H1 (cell line): Measurements from ENCODE around the gene TMED10. TPM values are rescaled to one million over a fixed set of nuclear protein-coding genes. Genes with fewer than 3 reads are reported as not detected.

Source experiments
- CTCF ChIA-PET: fragments of 300-600 bp; sonication (Branson Sonifier 250); formaldehyde crosslinking; loops from one replicate; lab custom pipeline; 2021; ENCODE audit not compliant: partially characterized antibody; lab: Charles Lee
- POLR2A ChIA-PET: fragments of 300-600 bp; sonication (Branson Sonifier 250); formaldehyde crosslinking; loops from one replicate; lab custom pipeline; 2021; ENCODE audit warnings: inconsistent platforms; ENCODE audit not compliant: partially characterized antibody; lab: Charles Lee
- DNase-seq, 2 experiments: peaks; one replicate each; pipeline versions ENCODE4 v3.0.0 to v3.0.0-alpha.2; 2010 to 2022; ENCODE audit warnings: low spot score in 2 of 2, low read depth in 1 of 2, mixed read lengths in 1 of 2
- FAIRE-seq: peaks from 2 replicates; lab custom pipeline; 2011; peaks lifted over from hg19 to GRCh38; lab: Jason Lieb, UNC
- H2AFZ ChIP-seq: 2 replicates; pipeline ENCODE4 v1.8.1; 2012; ENCODE audit warnings: low read length, inconsistent platforms
- H2AK5ac ChIP-seq: 2 replicates; pipeline ENCODE4 v1.6.1; 2013; ENCODE audit warnings: low read depth, low read length
- H2BK120ac ChIP-seq: replicated peaks from 2 replicates; pipeline ENCODE3; 2013; ENCODE audit warnings: low read depth, low read length, inconsistent platforms
- H2BK12ac ChIP-seq: 2 replicates; pipeline ENCODE4 v1.6.1; 2013; ENCODE audit warnings: low read depth, low read length
- H2BK15ac ChIP-seq: 2 replicates; pipeline ENCODE4 v1.6.1; 2013; ENCODE audit warnings: low read length
- H2BK20ac ChIP-seq: 2 replicates; pipeline ENCODE4 v1.6.1; 2013; ENCODE audit warnings: low read length
- H2BK5ac ChIP-seq: 2 replicates; pipeline ENCODE4 v1.6.1; 2013; ENCODE audit warnings: low read depth, low read length
- H3K14ac ChIP-seq: 2 replicates; pipeline ENCODE4 v1.6.1; 2013; ENCODE audit warnings: inconsistent platforms; ENCODE audit not compliant: insufficient read length
- H3K18ac ChIP-seq: 2 replicates; pipeline ENCODE4 v1.6.1; 2013; ENCODE audit warnings: low read length; ENCODE audit errors: extremely low read depth
- H3K23ac ChIP-seq: 2 replicates; pipeline ENCODE4 v1.6.1; 2013; ENCODE audit warnings: inconsistent platforms; ENCODE audit not compliant: insufficient read length
- H3K23me2 ChIP-seq: 2 replicates; pipeline ENCODE4 v1.6.1; 2013; ENCODE audit warnings: low read depth, low read length
- H3K27ac ChIP-seq: 2 replicates; pipeline ENCODE4 v1.6.1; 2011; ENCODE audit warnings: low read depth, low read length, inconsistent platforms
- H3K27me3 ChIP-seq, 4 experiments: replicated peaks in 1 of 4; 1 replicate in 1 of 4; 2 replicates in 3 of 4; pipeline versions ENCODE4 v1.6.1 to v1.8.1; 2011 to 2013; ENCODE audit warnings: low read length in 3 of 4, mild to moderate bottlenecking in 3 of 4, inconsistent platforms in 2 of 4, mixed read lengths in 2 of 4, moderate library complexity in 1 of 4; ENCODE audit not compliant: control insufficient read depth in 3 of 4, insufficient read depth in 3 of 4; ENCODE audit errors: extremely low read depth in 1 of 4
- H3K36me3 ChIP-seq, 4 experiments: 2 replicates each; pipeline versions ENCODE4 v1.6.1 to v1.8.1; 2011 to 2013; ENCODE audit warnings: mild to moderate bottlenecking in 4 of 4, low read length in 3 of 4, moderate library complexity in 2 of 4, control low read depth in 1 of 4, inconsistent platforms in 1 of 4; ENCODE audit not compliant: insufficient read depth in 4 of 4, control insufficient read depth in 2 of 4
- H3K4ac ChIP-seq: replicated peaks from 2 replicates; pipeline ENCODE3; 2013; ENCODE audit warnings: low read length, low read depth, mixed read lengths, inconsistent platforms; ENCODE audit not compliant: insufficient read length
- H3K4me1 ChIP-seq, 4 experiments: replicated peaks in 1 of 4; 1 replicate in 1 of 4; 2 replicates in 3 of 4; pipeline versions ENCODE4 v1.6.1 to v1.8.1; 2011 to 2013; ENCODE audit warnings: low read length in 3 of 4, inconsistent platforms in 2 of 4, mixed read lengths in 1 of 4; ENCODE audit not compliant: insufficient read depth in 4 of 4, control insufficient read depth in 3 of 4
- H3K4me2 ChIP-seq, 2 experiments: 2 replicates each; pipeline versions ENCODE4 v1.6.1 to v1.8.1; 2011 to 2013; ENCODE audit warnings: low read depth in 2 of 2, low read length in 2 of 2, control low read depth in 1 of 2, inconsistent platforms in 1 of 2, mild to moderate bottlenecking in 1 of 2; ENCODE audit not compliant: insufficient read depth in 1 of 2
- H3K4me3 ChIP-seq, 4 experiments: fragments of 200-600, 300-600 bp in 1 of 4; sonication (generic), shearing (Covaris generic), sonication (Bioruptor Twin) in 1 of 4; 2 replicates each; pipeline versions ENCODE4 v1.5.1 to v1.8.1; 2011 to 2016; ENCODE audit warnings: low read length in 4 of 4, low read depth in 3 of 4, control low read depth in 2 of 4, inconsistent platforms in 2 of 4, mild to moderate bottlenecking in 2 of 4, mixed read lengths in 1 of 4, moderate library complexity in 1 of 4; ENCODE audit not compliant: insufficient read depth in 2 of 4; ENCODE audit errors: extremely low read depth in 1 of 4
- H3K56ac ChIP-seq: replicated peaks from 2 replicates; pipeline ENCODE3; 2013; ENCODE audit warnings: low read depth, mild to moderate bottlenecking, mixed read lengths, low read length, inconsistent platforms; ENCODE audit not compliant: insufficient read length
- H3K79me1 ChIP-seq: 2 replicates; pipeline ENCODE4 v1.6.1; 2013; ENCODE audit warnings: low read depth, low read length, control low read depth
- H3K79me2 ChIP-seq, 2 experiments: 2 replicates each; pipeline versions ENCODE4 v1.6.1 to v1.8.1; 2012 to 2013; ENCODE audit warnings: low read length in 2 of 2, mild to moderate bottlenecking in 2 of 2, inconsistent platforms in 1 of 2; ENCODE audit not compliant: insufficient read depth in 2 of 2, control insufficient read depth in 1 of 2
- H3K9ac ChIP-seq, 4 experiments: replicated peaks in 1 of 4; 1 replicate in 1 of 4; 2 replicates in 3 of 4; pipeline versions ENCODE4 v1.6.1 to v1.8.1; 2011 to 2013; ENCODE audit warnings: low read depth in 3 of 4, low read length in 3 of 4, control low read depth in 2 of 4, mild to moderate bottlenecking in 2 of 4, moderate library complexity in 2 of 4, inconsistent platforms in 1 of 4; ENCODE audit errors: extremely low read depth in 1 of 4
- H3K9me3 ChIP-seq, 2 experiments: 2 replicates each; pipeline versions ENCODE4 v1.6.1 to v1.8.1; 2012 to 2013; ENCODE audit warnings: mild to moderate bottlenecking in 2 of 2, moderate library complexity in 2 of 2, control low read depth in 1 of 2, inconsistent platforms in 1 of 2, low read depth in 1 of 2, low read length in 1 of 2, mixed read lengths in 1 of 2; ENCODE audit not compliant: insufficient read depth in 2 of 2
- H4K20me1 ChIP-seq, 2 experiments: replicated peaks in 1 of 2; 2 replicates each; pipeline versions ENCODE3 to v1.8.1; 2011 to 2013; ENCODE audit warnings: inconsistent platforms in 2 of 2, low read length in 2 of 2, mild to moderate bottlenecking in 1 of 2; ENCODE audit not compliant: insufficient read depth in 2 of 2, control insufficient read depth in 1 of 2
- H4K5ac ChIP-seq: 2 replicates; pipeline ENCODE4 v1.6.1; 2013; ENCODE audit warnings: low read length, low read depth, mixed read lengths, inconsistent platforms; ENCODE audit not compliant: insufficient read length
- H4K8ac ChIP-seq: 2 replicates; pipeline ENCODE4 v1.8.0; 2013; ENCODE audit warnings: mild to moderate bottlenecking, moderate library complexity, low read length, inconsistent platforms; ENCODE audit not compliant: insufficient read depth; ENCODE audit errors: extremely low read depth
- H4K91ac ChIP-seq: replicated peaks from 2 replicates; pipeline ENCODE3; 2013; ENCODE audit warnings: low read length, mixed read lengths, inconsistent platforms; ENCODE audit not compliant: insufficient read length
- ATF3 ChIP-seq: IDR thresholded peaks from 2 replicates; pipeline ENCODE4 v1.6.1; 2011; ENCODE audit warnings: low read depth, mild to moderate bottlenecking, low read length; ENCODE audit not compliant: insufficient read depth
- SAP30 ChIP-seq: fragments of 300-600 bp; sonication (generic); IDR thresholded peaks from 2 replicates; pipeline ENCODE4 v1.7.1; 2012; ENCODE audit warnings: low read length, moderate library complexity, mild to moderate bottlenecking, inconsistent platforms; ENCODE audit not compliant: insufficient read depth, insufficient replicate concordance
- WGBS, 2 experiments: shearing (Covaris generic) in 1 of 2; methylation state at CpG; one replicate each; pipeline versions ENCODE4 v1.1.6 to v1.1.7; 2013 to 2015; ENCODE audit warnings: low lambda C conversion rate in 2 of 2, mixed read lengths in 2 of 2, inconsistent platforms in 1 of 2, low coverage in 1 of 2, missing lambda C conversion rate in 1 of 2; ENCODE audit not compliant: insufficient replicate concordance in 2 of 2, insufficient coverage in 1 of 2, insufficient read length in 1 of 2; ENCODE audit errors: extremely low coverage in 1 of 2, missing lambda C conversion rate in 1 of 2; 5-methylcytosine and 5-hydroxymethylcytosine counted together
- polyA plus RNA-seq, 7 experiments: library from polyadenylated mRNA; depleted of rRNA in 3 of 7; stranded (reverse) in 5 of 7; unstranded in 2 of 7; fragments of >200 nt in 5 of 7; fragments of 200-250 nt in 2 of 7; gene quantifications; 1 replicate in 5 of 7; 2 replicates in 1 of 7; 4 replicates in 1 of 7; pipeline versions ENCODE4 v1.2.1 to v1.2.3, GENCODE V29; 2011 to 2013; ENCODE audit warnings: missing spikeins in 2 of 7, mixed read lengths in 2 of 7
- total RNA-seq: library from RNA; stranded (reverse); fragmentation: NEBNext Ultra II Directional; extraction: Animal tissue kit (Norgen Biotek cat#: 25700); gene quantifications from 2 replicates; pipeline ENCODE4 v1.2.1, GENCODE V29; 2021

TMED10 gene
- total and polyA plus RNA-seq, 2 of the 8 experiments (the other 6 are each of a cell fraction or from before 2014, with no cell fraction given) = 218 to 250 TPM

- Histone ChIP-seq H3K23me2 (peaks cover 10% of the 10 kb centered on the region), H3K36me3 (peaks cover 0 to 3% (median 2%) of the 10 kb centered on the region in 4 experiments; a peak in 6 of 8 replicates), H4K91ac (no peak overlapping the region), H3K4me3 (no peak overlapping the region), H4K20me1 (no peaks in the 10 kb centered on the region), H3K18ac (no peak overlapping the region), H3K14ac (no peak overlapping the region), H3K9ac (no peak overlapping the region), H4K5ac (no peak overlapping the region), H3K27ac (no peak overlapping the region), H2BK5ac (no peak overlapping the region), H3K9me3 (no peaks in the 10 kb centered on the region), H3K56ac (no peak overlapping the region), H3K4ac (no peak overlapping the region), H4K8ac (no peak overlapping the region), H2BK15ac (no peak overlapping the region), H2AK5ac (no peak overlapping the region), H3K4me2 (no peak overlapping the region), H2BK120ac (no peak overlapping the region), H3K79me1 (peaks cover 2% of the 10 kb centered on the region), H3K79me2 (peaks cover 0 to 11% of the 10 kb centered on the region in 2 experiments; a peak in 2 of 4 replicates), H2BK20ac (no peak overlapping the region), H2BK12ac (no peak overlapping the region), H2AFZ (no peak overlapping the region), H3K27me3 (no peaks in the 10 kb centered on the region), H3K23ac (no peak overlapping the region), H3K4me1 (peaks cover 0 to 4% (median 1%) of the 10 kb centered on the region in 4 experiments; a peak in 5 of 7 replicates)
- ChIA-PET CTCF (interaction anchor here (0.6 to 1.4 kb wide), 4 partner anchors 7 to 229 kb away, joined by 3 to 4 read pairs (median 3); no protein-coding TSS in a partner anchor), POLR2A (interaction anchor here (1.2 kb wide), 1 partner anchor 171 kb away, joined by 4 read pairs; no protein-coding TSS in a partner anchor)
- WGBS, 2 experiments = 80% methylated on average over 7 of the region's 7 CpGs; no CpG with 5 or more reads in 1 of the 2 experiments
- no peak for DNase-seq
- no peak for FAIRE-seq
- TF ChIP-seq SAP30 (no peak), ATF3 (no peak)
Observed at GRCh38 chr14:75123991-75124390, 52.4 kb downstream of the TMED10 start.
